ENCODE results near the gene GIT2. TPM values are rescaled to one million over a fixed set of nuclear protein-coding genes. Genes with fewer than 3 reads are reported as not detected.

Gene GIT2
- total and polyA plus RNA-seq, 2 of the 13 experiments (the other 11 are each of a cell fraction or from before 2014, with no cell fraction given) = 18.4 to 19.8 TPM

- TF ChIP-seq NFAT5 (CRISPR knock-in tag; IDR thresholded peaks at IDR 0.05) (no peak), MIER2 (CRISPR knock-in tag; IDR thresholded peaks at IDR 0.05) (no peak), SMAD3 (CRISPR knock-in tag; IDR thresholded peaks at IDR 0.05) (peak; percentile 24; the same call in 1 of the 2 replicates), AKAP8 (CRISPR knock-in tag; IDR thresholded peaks at IDR 0.05) (peak; percentile 74; the same call in 1 of the 2 replicates), ZNF143 (CRISPR knock-in tag; IDR thresholded peaks at IDR 0.05) (no peak), SNAPC2 (CRISPR knock-in tag; IDR thresholded peaks at IDR 0.05) (no peak), GRHL1 (CRISPR knock-in tag; conservative IDR thresholded peaks at IDR 0.05) (no peak), ZBTB26 (CRISPR knock-in tag; IDR thresholded peaks at IDR 0.05; ENCODE audit: borderline replicate concordance) (no peak; the same call in 1 of the 2 replicates), ZNF720 (CRISPR knock-in tag; IDR thresholded peaks at IDR 0.05) (no peak), HOXA3 (CRISPR knock-in tag; IDR thresholded peaks at IDR 0.05) (peak; percentile 61; the same call in 1 of the 2 replicates), ZNF530 (CRISPR knock-in tag; IDR thresholded peaks at IDR 0.05; ENCODE audit: low read depth) (no peak), FOXA3 (CRISPR knock-in tag; IDR thresholded peaks at IDR 0.05) (peak; percentile 66; the same call in 1 of the 2 replicates), TP53 (CRISPR knock-in tag; conservative IDR thresholded peaks at IDR 0.05) (no peak), RFX1 (IDR thresholded peaks at IDR 0.05) (no peak), HMG20A (CRISPR knock-in tag; IDR thresholded peaks at IDR 0.05; ENCODE audit: borderline replicate concordance) (peak; percentile 33; the same call in 1 of the 2 replicates), ZNF772 (CRISPR knock-in tag; IDR thresholded peaks at IDR 0.05) (no peak), TOE1 (CRISPR knock-in tag; IDR thresholded peaks at IDR 0.05) (no peak), GFI1 (CRISPR knock-in tag; IDR thresholded peaks at IDR 0.05; ENCODE audit: borderline replicate concordance) (no peak; the same call in 1 of the 2 replicates), ZNF503 (CRISPR knock-in tag; IDR thresholded peaks at IDR 0.05) (0 out of 2 replicates have a peak, but pooled peaks have one; percentile 46), POLR2G (IDR thresholded peaks at IDR 0.05; ENCODE audit: low read depth, low read length) (no peak)
These were observed 39.5 kb upstream of the GIT2 start (continued) for GRCh38 chr12:110035534-110036104.

Data from HepG2 (cell line).